Measurements from ENCODE around the gene LIPT1.

The LIPT1 gene

GRCh38 chr2:99154643-99155536 lies at the start of gene LIPT1, which contains the start of gene TSGA10:
LIPT1 (plus strand) TSS chr2:99154967; CDS start chr2:99161958, 6,991 bp downstream.
TSGA10 (minus strand) TSS chr2:99154942; CDS start chr2:99109439, 45,503 bp downstream.
- Histone ChIP-seq H3K9me3 (ENCODE audit: control insufficient read depth, insufficient read depth, low read depth, low read length) (no peaks in the 10 kb centered on the region), H3K4me3 (ENCODE audit: low read depth, low read length) (peak within 1 kb of the TSS; percentile 63), H3K4me1 (ENCODE audit: control insufficient read depth, insufficient read depth, low read length) (peaks cover 3% of the 10 kb centered on the region; the same call in 1 of the 2 replicates), H3K36me3 (ENCODE audit: control insufficient read depth in 2 of 2, insufficient read depth in 1 of 2, low read length in 2 of 2) (peaks cover 0 to 20% of the 10 kb centered on the region in 2 experiments; a peak in 2 of 3 replicates), H3K27ac (ENCODE audit: extremely low read depth, low read depth, low read length) (peak within 1 kb of the TSS; percentile 71)
- POLR2A ChIA-PET = interaction anchor here (1.1 to 5.8 kb wide), 8 partner anchors 13 to 182 kb away, joined by 3 to 58 read pairs (median 4); partner anchors contain the start of genes C2orf15, EIF5B, MITD1 and MRPL30
- CTCF ChIA-PET = interaction anchor here (1.1 to 1.7 kb wide), 2 partner anchors 12 to 182 kb away, joined by 3 to 4 read pairs; partner anchors contain the start of gene EIF5B
- TF ChIP-seq REPIN1 (tag by site-specific recombination; IDR thresholded peaks at IDR 0.05; ENCODE audit: low read depth) (no peak), ZNF18 (tag by site-specific recombination; IDR thresholded peaks at IDR 0.05) (no peak), KLF16 (tag by site-specific recombination; IDR thresholded peaks at IDR 0.05) (peak; percentile 53; the same call in 1 of the 2 replicates), ZNF214 (tag by site-specific recombination; IDR thresholded peaks at IDR 0.05; ENCODE audit: borderline replicate concordance) (no peak), ZNF776 (tag by site-specific recombination; IDR thresholded peaks at IDR 0.05; ENCODE audit: borderline replicate concordance) (no peak), ZNF473 (tag by site-specific recombination; IDR thresholded peaks at IDR 0.05) (no peak), ZNF132 (tag by site-specific recombination; IDR thresholded peaks at IDR 0.05; ENCODE audit: borderline replicate concordance) (no peak), ZNF2 (tag by site-specific recombination; IDR thresholded peaks at IDR 0.05) (peak; percentile 73), BCL11B (tag by site-specific recombination; IDR thresholded peaks at IDR 0.05; ENCODE audit: low read depth) (no peak), ZBTB17 (tag by site-specific recombination; IDR thresholded peaks at IDR 0.05) (peak; percentile 67; the same call in 1 of the 2 replicates), BCL6B (tag by site-specific recombination; IDR thresholded peaks at IDR 0.05) (no peak), IKZF3 (tag by site-specific recombination; IDR thresholded peaks at IDR 0.05) (no peak), ZNF350 (tag by site-specific recombination; IDR thresholded peaks at IDR 0.05) (no peak), ZNF658 (tag by site-specific recombination; IDR thresholded peaks at IDR 0.05) (no peak), SALL2 (tag by site-specific recombination; IDR thresholded peaks at IDR 0.05; ENCODE audit: borderline replicate concordance) (no peak), ZNF280D (tag by site-specific recombination; IDR thresholded peaks at IDR 0.05) (no peak), ZNF580 (tag by site-specific recombination; IDR thresholded peaks at IDR 0.05) (peak; percentile 76), INSM2 (tag by site-specific recombination; IDR thresholded peaks at IDR 0.05) (no peak), ZNF623 (tag by site-specific recombination; IDR thresholded peaks at IDR 0.05) (no peak), ZNF239 (tag by site-specific recombination; IDR thresholded peaks at IDR 0.05) (no peak), ZNF701 (tag by site-specific recombination; IDR thresholded peaks at IDR 0.05) (no peak), ZNF585B (tag by site-specific recombination; IDR thresholded peaks at IDR 0.05) (no peak), ZNF596 (tag by site-specific recombination; IDR thresholded peaks at IDR 0.05) (no peak), ZNF707 (tag by site-specific recombination; IDR thresholded peaks at IDR 0.05) (no peak), GLIS2 (tag by site-specific recombination; IDR thresholded peaks at IDR 0.05) (peak; percentile 97), ZFP37 (tag by site-specific recombination; IDR thresholded peaks at IDR 0.05) (peak; percentile 72; the same call in 1 of the 2 replicates), ZNF561 (tag by site-specific recombination; IDR thresholded peaks at IDR 0.05; ENCODE audit: borderline replicate concordance) (peak; percentile 86), ZNF155 (tag by site-specific recombination; IDR thresholded peaks at IDR 0.05) (no peak), ZNF768 (tag by site-specific recombination; IDR thresholded peaks at IDR 0.05) (no peak), ZNF600 (tag by site-specific recombination; IDR thresholded peaks at IDR 0.05) (peak; percentile 89), ZNF140 (tag by site-specific recombination; IDR thresholded peaks at IDR 0.05) (no peak)

Measured in HEK293 (cell line).